ENCODE measurements around the gene SCTR.

- TF ChIP-seq CTCF (IDR thresholded peaks at IDR 0.05) = no peak
- TF ChIP-seq POLR2A (IDR thresholded peaks at IDR 0.05) = no peak
Observed at GRCh38 chr2:119463136-119463535, 61.1 kb downstream of the SCTR start.

Measured in adrenal gland (tissue), 5 donors.